Pulmonary artery endothelial cell (primary cell): ENCODE measurements around the gene EXOC2. TPM values are rescaled to one million over a fixed set of nuclear protein-coding genes. Genes with fewer than 3 reads are reported as not detected.

Source experiments
- DNase-seq: peaks from one replicate; pipeline ENCODE4 v3.0.0-alpha.2; 2011; ENCODE audit warnings: low read depth, low spot score
- total RNA-seq: library from RNA; depleted of rRNA; stranded (reverse); fragments of >200 nt; gene quantifications from 2 replicates; pipeline ENCODE4 v1.2.3, GENCODE V29; 2014

EXOC2 gene
- total RNA-seq, 1 donor from 2014 or later = 39.2 TPM

- no peak for DNase-seq
These were observed 164.8 kb downstream of the EXOC2 start for GRCh38 chr6:527989-528673.

GRCh38 chr6:524803-525202 is 168.1 kb downstream of the EXOC2 start:
- no peak for DNase-seq

GRCh38 chr6:520820-521219 is 172.1 kb downstream of the EXOC2 start:
- DNase-seq = no peak

GRCh38 chr6:518218-518617 is 174.7 kb downstream of the EXOC2 start:
- no peak for DNase-seq

- no peak for DNase-seq
These were observed 176.7 kb downstream of the EXOC2 start for GRCh38 chr6:516213-516612.

- no peak for DNase-seq
These were observed 177.7 kb downstream of the EXOC2 start for GRCh38 chr6:515267-515666.

GRCh38 chr6:514396-514978 is 178.5 kb downstream of the EXOC2 start:
- DNase-seq = no peak

- no peak for DNase-seq
These were observed 179.0 kb downstream of the EXOC2 start for GRCh38 chr6:513961-514360.

GRCh38 chr6:513058-513457 is 179.9 kb downstream of the EXOC2 start:
- no peak for DNase-seq

GRCh38 chr6:511488-512137 is 181.3 kb downstream of the EXOC2 start:
- DNase-seq = no peak

- DNase-seq = no peak
These were observed 183.3 kb downstream of the EXOC2 start for GRCh38 chr6:509676-510075.

GRCh38 chr6:508614-509013 is 184.3 kb downstream of the EXOC2 start:
- no peak for DNase-seq

GRCh38 chr6:508006-508405 is 184.9 kb downstream of the EXOC2 start:
- no peak for DNase-seq

GRCh38 chr6:506920-507622 is 185.9 kb downstream of the EXOC2 start:
- no peak for DNase-seq

- no peak for DNase-seq
These were observed 186.4 kb downstream of the EXOC2 start for GRCh38 chr6:506508-506907.

- DNase-seq = no peak
These were observed 187.6 kb downstream of the EXOC2 start for GRCh38 chr6:505374-505773.

- no peak for DNase-seq
These were observed 188.4 kb downstream of the EXOC2 start for GRCh38 chr6:504446-504980.

GRCh38 chr6:503610-504362 is 189.2 kb downstream of the EXOC2 start:
- no peak for DNase-seq

- DNase-seq = no peak
These were observed 190.2 kb downstream of the EXOC2 start for GRCh38 chr6:502761-503160.

GRCh38 chr6:501891-502601 is 190.9 kb downstream of the EXOC2 start:
- DNase-seq = no peak

- DNase-seq = no peak
These were observed 193.3 kb downstream of the EXOC2 start for GRCh38 chr6:499617-500016.
